NCI-H446 treated with DMSO at 0.1 percent for 48 hours (cell line): Measurements from ENCODE around the gene MDP1.

Experiments used
- DNase-seq: peaks from one replicate; lab custom pipeline; 2025; lab: John Stamatoyannopoulos, UW

Gene MDP1

DNA sequence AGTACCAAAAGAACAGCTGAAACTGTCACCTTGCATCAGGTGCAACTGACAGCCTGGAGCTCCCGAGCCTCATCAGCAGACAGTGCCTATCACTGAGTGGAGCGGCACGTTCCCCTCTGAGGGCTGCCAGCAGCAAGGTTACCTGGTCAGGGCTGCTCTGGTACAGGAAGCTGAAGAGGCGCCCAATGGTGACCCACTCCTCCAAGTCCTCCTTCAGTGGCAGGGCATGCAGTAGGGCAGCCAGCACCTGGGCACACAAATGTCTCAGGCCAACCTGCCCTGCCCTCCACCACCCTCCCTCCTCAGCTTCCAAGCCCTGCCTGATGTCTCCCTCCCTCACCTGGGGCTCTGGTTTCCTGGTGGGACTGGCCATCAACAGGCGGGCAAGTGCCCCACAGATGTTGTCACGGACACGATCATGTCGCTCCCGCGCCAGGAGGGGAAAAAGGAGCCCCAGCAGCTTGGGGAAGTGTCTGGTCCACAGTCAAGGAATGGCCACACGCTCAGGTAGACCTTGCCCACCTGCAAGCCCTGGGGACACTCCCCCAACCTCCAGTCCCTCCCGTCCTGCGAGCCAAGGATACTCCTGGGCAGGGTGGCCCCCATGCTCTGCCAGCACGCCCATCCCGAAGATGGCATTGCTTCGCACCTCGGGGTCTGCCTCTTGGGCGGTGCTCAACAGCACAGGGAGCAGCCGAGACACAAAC lies 34.3 kb downstream of the MDP1 start:
- DNase-seq = no peak

DNA sequence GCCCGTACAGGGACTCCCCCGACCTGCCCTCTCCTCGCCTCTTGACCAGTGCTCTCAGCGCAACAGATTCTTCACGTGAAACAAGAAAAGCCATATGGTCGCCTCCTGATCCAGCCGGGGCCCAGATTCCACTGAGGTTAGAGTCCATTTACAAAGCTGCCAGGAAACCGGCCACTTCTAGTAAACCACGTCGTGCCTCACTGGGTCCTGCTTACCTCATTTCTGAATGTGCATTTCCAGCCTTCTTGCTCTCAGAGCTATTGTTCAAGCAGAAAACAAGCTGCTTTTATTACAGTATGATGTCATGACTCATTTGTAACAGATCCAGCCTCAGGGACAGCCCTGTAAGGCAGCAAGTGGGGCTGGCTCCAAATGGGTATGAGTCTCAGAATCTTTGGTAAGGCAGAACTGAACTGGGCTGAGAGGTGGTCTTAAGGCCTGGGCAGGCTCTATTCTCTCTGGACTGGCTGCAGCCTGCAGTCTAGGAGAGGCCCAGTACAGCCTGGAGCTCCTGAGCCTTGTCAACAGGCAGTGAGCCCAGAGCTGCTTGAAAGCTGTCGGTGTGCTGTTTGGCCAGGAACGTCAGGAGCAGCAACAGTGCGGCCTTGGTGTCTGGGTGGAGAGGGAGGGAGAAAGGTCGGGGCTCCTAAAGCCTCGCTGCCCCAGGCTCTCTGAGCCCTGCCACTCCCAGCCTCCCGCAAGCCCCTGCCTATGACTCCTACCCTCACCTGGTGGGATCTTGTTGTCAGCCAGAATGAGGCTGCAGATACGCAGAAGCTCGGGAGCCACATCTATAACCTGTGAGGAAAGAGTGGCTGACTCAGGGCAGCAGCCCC lies 35.7 kb downstream of the MDP1 start:
- no peak for DNase-seq

DNA sequence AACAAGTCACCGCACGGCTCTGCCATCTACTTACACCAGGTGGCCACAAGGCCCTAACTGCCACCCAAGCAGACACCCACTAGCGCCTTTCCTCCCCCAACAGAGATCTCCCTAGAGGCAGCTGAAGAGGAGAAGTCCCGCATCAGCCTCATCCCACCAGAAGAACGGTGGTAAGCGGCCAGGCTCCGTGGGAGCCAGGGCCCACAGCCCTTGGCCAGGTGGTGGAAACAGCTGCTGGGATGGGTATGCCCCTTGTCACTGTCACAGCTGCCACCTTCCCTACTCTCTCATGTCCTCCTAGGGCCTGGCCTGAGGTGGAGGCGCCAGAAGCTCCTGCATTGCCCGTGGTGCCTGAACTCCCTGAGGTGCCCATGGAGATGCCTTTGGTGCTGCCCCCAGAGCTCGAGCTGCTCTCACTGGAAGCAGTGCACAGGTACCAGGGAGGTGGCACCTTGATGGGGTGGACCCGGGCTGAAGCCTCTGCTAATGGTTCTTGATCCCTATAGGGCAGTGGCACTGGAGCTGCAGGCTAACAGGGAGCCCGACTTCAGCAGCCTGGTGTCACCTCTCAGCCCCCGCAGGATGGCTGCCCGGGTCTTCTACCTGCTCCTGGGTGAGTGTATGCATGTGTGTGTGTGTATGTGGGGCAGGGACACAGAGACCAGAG lies 36.4 kb downstream of the MDP1 start:
- DNase-seq = no peak

DNA sequence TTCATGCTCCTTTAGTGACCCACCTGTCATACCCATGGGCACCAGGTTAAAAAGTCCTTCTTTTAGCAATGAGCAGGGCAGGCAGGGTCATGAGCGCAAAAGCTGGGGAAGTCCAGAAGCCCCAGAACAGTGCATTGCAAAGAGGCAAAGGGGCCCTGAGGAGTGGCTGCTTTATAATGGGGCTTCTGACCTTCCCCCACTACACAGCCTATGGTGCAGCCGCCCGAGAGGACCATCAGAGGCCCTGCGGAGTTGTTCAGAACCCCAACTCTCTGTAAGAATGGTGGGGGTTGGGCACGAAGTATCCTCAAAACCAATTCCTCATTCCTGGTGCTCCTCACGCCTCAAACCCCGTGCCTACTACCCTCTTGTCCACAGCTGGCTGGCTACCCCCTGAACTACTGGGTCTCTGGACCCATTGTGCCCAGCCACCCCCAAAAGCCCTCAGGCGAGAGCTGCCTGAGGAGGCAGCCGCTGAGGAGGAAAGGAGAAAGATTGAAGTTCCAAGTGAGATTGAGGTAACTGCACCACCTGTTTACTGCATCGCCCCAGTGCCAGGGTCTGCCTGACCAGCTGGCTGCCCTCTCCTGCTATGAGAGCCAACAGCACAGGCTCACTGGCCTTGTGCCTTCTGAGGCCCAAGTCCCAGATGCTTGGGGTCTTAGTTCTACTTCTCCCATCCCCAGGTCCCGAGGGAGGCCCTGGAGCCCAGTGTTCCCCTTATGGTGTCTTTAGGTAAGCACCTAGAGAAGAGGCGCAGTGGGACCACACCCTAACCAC lies 37.3 kb downstream of the MDP1 start:
- DNase-seq = no peak

DNA sequence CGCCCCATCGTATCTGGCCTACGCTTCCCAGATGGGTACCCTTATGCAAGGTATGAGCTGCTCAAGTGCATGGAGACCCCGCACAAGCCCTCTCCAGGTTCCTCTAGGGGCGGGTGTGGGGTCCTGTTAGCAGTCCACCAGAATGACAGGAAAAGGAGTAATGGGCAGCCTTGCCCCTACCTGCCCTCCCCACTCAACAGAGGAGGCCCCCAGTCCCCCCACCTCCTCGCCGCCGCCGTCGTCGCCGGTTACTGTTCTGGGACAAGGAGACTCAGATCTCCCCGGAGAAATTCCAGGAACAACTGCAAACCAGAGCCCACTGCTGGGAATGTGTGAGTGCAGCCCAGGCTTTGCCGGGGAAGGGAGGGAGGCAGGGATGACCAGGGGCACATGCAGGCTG lies 38.0 kb downstream of the MDP1 start:
- no peak for DNase-seq

DNA sequence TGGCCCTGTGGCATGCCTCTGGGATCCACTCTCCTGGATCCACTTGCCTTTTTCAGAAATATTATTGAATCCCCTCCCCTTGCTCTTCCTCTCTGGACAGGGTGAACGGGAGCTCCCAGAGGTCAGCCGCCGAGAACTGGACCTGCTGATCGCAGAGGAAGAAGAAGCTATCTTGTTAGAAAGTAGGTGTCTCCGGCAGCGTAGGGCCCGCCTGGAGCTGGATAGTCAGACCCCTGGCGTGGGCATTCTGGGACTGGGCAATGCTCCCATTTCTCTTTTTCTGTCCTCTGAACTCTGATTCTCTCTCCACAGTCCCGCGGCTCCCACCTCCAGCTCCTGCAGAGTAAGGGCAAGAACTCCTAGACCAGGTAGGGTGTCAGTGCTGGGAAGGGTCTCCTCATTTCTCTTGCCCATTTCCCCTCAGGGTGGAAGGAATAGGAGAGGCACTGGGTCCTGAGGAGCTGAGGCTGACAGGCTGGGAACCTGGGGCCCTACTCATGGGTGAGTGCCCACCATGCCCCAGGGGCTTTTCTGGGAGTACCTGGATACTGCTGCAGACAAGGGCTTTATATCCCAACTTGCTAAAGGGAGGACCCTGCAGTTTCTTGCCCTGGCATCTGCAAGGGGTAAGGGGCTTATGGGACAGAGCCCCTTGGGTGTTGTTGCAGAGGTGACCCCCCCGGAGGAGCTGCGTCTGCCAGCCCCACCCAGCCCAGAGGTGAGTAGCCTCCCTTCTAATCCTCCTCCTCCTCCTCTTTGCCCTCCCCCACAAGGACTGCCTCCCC lies 38.6 kb downstream of the MDP1 start:
- no peak for DNase-seq

DNA sequence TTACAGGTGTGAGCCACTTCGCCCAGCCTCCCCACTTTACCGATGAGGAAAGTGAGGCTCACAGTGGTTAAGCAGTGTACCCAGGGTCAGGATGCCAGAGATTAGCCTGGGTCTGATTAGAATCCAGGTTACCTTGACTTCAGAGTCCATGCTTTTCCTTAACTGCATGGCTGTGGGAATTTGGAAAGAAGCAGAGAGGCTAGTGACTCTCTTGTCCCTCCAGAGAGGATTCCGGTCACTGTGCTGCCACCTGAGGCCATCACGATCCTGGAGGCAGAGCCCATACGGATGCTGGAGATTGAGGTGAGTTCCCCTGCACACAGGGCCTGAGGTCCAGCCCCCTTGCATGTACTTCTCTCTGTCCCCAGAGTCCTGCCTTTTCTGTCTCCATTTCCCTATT lies 39.3 kb downstream of the MDP1 start:
- DNase-seq = no peak

DNA sequence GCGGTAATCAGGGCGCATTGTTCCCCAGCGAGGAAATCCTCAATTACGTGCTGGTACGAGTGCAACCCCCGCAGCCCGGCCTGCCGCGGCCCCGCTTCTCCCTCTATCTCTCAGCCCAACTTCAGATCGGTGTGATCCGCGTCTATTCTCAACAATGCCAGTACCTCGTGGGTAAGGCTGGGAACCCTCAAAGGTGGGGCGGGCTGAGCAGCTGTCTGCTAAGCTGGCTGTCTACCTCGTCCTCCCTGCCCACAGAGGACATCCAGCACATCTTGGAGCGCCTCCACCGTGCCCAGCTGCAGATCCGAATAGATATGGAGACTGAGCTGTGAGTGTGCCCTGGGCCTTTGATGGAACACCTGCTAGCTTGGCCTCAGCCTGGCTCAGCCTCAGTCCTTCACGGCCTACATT lies 43.0 kb downstream of the MDP1 start:
- no peak for DNase-seq

DNA sequence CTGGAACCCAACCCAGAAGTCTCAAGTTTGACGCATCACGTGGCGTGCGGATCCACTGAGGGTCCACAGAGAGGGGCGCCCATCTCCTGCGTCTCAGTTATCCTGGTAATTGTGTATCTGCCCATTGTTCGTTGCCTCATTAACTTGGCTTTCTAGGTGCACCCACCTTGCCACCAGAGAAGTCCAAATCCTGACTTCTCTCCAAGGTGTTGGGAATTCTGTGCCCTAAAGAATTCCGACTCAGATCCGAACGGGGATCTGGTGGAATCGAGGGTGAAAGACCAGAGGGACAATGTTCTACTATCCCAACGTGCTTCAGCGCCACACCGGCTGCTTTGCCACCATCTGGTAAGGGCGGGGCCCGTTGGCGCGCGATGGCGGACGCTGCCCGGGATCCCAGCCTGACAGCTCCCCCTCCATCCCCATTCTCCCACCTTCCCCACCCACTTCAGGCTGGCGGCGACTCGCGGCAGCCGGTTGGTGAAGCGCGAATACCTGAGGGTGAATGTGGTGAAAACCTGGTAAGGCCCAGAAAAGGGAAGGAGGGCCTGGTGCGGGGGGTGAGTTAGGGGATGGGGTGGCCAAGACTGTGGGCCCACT lies 43.5 kb downstream of the MDP1 start:
- DNase-seq = no peak

DNA sequence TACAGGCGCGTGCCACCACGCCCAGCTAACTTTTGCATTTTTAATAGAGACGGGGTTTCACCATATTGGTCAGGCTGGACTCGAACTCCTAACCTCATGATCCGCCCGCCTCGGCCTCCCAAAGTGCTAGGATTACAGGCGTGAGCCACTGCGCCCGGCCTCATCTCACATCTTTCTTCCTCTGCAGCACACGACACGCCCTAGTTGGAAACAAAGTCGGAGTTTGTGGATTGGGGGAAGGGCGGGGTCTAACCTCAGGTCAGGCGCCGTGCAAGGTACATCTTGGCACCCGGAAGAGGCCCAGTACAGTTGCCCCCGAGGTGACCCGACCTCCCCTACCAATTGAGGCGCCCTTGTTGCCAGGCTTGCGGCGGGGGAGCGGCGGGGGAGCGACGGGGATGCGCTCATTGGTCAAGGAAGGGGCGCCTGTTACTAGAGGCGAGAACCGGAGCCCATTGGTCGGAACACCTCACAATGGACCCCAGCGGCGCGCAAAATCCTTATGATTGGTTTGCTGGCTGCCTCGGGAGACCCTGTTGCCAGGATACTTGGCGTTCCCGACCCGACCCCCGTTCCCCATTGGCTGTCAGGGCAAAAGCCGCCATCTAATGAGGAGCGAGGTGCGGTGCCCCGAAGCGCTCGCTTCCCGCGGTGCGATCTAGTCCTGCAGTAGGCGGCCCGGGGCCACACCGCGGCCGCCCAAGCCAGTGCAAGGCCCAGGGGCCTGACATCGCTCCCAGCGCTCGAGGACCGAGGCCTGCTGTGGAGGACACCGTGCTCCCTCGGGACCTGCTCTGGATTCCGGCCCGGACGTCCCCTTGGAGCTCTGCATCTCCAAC lies 44.2 kb downstream of the MDP1 start, which contains the start of gene REC8:
Gene REC8, plus strand, starts transcription at position 659 of the 839 bp plus-strand sequence. CDS start 473 bp downstream, outside the sequence.
- DNase-seq = peak; percentile 6

DNA sequence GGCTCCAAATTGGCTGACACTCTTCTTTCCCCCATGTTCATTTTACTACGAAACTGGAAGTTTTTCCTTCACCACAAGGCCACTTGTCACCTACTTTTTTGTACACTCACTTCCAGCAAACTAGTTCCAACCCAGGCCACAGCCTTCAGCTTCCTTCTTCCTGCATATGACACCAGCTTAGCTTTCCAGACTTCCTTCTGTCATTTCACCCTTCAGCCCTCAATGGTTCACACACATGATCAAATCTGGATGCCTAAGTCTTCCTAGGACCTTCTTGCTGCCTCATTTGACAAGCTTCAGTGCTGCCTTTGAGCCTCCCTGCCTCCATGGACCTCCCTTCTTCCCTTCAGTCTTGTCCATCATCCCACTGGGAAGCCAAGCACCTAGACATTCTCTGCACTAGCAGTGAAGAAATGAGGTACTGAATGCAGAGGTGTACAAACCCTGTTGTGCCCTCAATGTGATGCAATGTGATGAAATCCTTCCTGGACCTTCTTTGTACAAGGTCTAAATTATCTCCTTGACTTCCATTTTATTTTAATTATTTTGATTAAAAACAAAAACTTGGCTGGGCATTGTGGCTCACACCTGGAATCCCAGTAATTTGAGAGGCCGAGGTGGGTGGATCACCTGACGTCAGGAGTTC lies 48.3 kb downstream of the MDP1 start:
- no peak for DNase-seq

DNA sequence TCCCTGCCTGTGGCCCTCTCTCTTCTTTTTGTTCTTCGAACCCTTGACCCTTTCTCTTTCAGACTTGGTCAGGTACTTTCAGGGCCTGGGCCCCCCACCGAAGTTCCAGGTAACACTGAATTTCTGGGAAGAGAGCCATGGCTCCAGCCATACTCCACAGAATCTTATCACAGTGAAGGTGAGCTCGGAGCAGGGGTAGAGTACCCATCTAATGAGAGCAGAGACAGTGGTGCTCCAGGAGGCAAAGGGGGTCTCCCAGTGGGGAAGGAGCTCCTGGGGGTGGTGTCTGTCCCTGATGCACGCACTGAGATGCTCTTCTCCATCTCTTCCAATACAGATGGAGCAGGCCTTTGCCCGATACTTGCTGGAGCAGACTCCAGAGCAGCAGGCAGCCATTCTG lies 50.1 kb downstream of the MDP1 start:
- no peak for DNase-seq

DNA sequence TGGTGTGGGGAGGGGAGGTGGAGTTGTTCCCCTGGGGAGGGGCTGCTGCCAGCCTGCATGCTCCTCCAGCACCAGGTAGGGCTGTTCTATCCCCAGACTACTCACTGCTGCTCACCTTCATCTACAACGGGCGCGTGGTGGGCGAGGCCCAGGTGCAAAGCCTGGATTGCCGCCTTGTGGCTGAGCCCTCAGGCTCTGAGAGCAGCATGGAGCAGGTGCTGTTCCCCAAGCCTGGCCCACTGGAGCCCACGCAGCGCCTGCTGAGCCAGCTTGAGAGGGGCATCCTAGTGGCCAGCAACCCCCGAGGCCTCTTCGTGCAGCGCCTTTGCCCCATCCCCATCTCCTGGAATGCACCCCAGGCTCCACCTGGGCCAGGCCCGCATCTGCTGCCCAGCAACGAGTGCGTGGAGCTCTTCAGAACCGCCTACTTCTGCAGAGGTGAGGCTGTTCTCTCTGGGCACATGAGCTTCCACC lies 51.3 kb downstream of the MDP1 start:
- DNase-seq = no peak
